GM18873 (cell line): ENCODE data around the gene ANGEL1.

Experiments used
- ATAC-seq: cut with Tn5 transposase; IDR thresholded peaks from one replicate; pipeline ENCODE4 v1.9.1; 2021; ENCODE audit warnings: mild to moderate bottlenecking, moderate library complexity, moderate number of reproducible peaks; ENCODE audit not compliant: unreplicated experiment, low FRiP score

The ANGEL1 gene

GRCh38 chr14:76780058-76780345, 32.7 kb downstream of the ANGEL1 start:
- no peak for ATAC-seq

- ATAC-seq, result no peak
Measured at GRCh38 chr14:76779221-76780057, 33.2 kb downstream of the ANGEL1 start.

- ATAC-seq, result no peak
Measured at GRCh38 chr14:76778546-76779215, 34.0 kb downstream of the ANGEL1 start.

GRCh38 chr14:76777721-76778120, 35.0 kb downstream of the ANGEL1 start:
- no peak for ATAC-seq

GRCh38 chr14:76776428-76777251, 36.0 kb downstream of the ANGEL1 start:
- no peak for ATAC-seq

GRCh38 chr14:76775695-76776427, 36.8 kb downstream of the ANGEL1 start:
- no peak for ATAC-seq

GRCh38 chr14:76774821-76775694, 37.6 kb downstream of the ANGEL1 start:
- no peak for ATAC-seq

- no peak for ATAC-seq
Measured at GRCh38 chr14:76773956-76774820, 38.5 kb downstream of the ANGEL1 start.

GRCh38 chr14:76773188-76773885, 39.3 kb downstream of the ANGEL1 start:
- no peak for ATAC-seq

- ATAC-seq, result no peak
Measured at GRCh38 chr14:76772300-76773187, 40.1 kb downstream of the ANGEL1 start.

GRCh38 chr14:76771437-76771980, 41.2 kb downstream of the ANGEL1 start:
- ATAC-seq, result no peak

GRCh38 chr14:76770521-76771436, 41.9 kb downstream of the ANGEL1 start:
- ATAC-seq, result no peak

- no peak for ATAC-seq
Measured at GRCh38 chr14:76769636-76770292, 42.9 kb downstream of the ANGEL1 start.

GRCh38 chr14:76768671-76769500, 43.8 kb downstream of the ANGEL1 start:
- ATAC-seq, result no peak
